K562 (cell line): Measurements from ENCODE around the gene GATAD2B. TPM values are rescaled to one million over a fixed set of nuclear protein-coding genes. Genes with fewer than 3 reads are reported as not detected.

ENCODE experiments used
- ASH1L ChIP-seq: fragments of 450-650 bp; IDR thresholded peaks from 2 replicates; pipeline ENCODE4 v1.6.1; 2018; ENCODE audit warnings: borderline replicate concordance, mild to moderate bottlenecking, low read depth; ENCODE audit not compliant: partially characterized antibody
- FOXK1 ChIP-seq: sonication (generic); formaldehyde crosslinking; IDR thresholded peaks from 2 replicates; pipeline ENCODE4 v1.8.0; 2022; ENCODE audit warnings: missing genetic modification reagents, mild to moderate bottlenecking, borderline replicate concordance
- HMG20A ChIP-seq: fragments of 450-650 bp; formaldehyde crosslinking; conservative IDR thresholded peaks from 2 replicates; pipeline ENCODE4 v1.4.0; 2020; ENCODE audit warnings: mild to moderate bottlenecking, mixed read lengths
- ZBTB7A ChIP-seq: IDR thresholded peaks from 2 replicates; pipeline ENCODE4 v1.6.1; 2011; ENCODE audit warnings: low read depth, mild to moderate bottlenecking, low read length, moderate library complexity, borderline replicate concordance; ENCODE audit not compliant: control insufficient read depth
- ZNF3 ChIP-seq: fragments of 250-450 bp; sonication (Bioruptor Pico); IDR thresholded peaks from 2 replicates; pipeline ENCODE4 v1.5.0; 2021; ENCODE audit warnings: mild to moderate bottlenecking, moderate library complexity
- polyA plus RNA-seq, 8 experiments: library from polyadenylated mRNA; depleted of rRNA in 4 of 8; stranded (reverse) in 5 of 8; unstranded in 3 of 8; fragments of >200 nt; fragmentation: Nextera tagmentation in 2 of 8; fragmentation: Illumina TruSeq in 1 of 8; extraction: Ambion mirVana in 2 of 8; extraction: Trizol in 1 of 8; gene quantifications; 2 replicates each; pipeline versions ENCODE4 v1.2.1 to v1.2.3, GENCODE V29; 2011 to 2014; ENCODE audit warnings: inconsistent platforms in 1 of 8, missing spikeins in 1 of 8
- total RNA-seq, 7 experiments: library from RNA; depleted of rRNA in 6 of 7; stranded (reverse); fragments of >200 nt in 6 of 7; fragmentation: Illumina TruSeq in 2 of 7; extraction: Trizol in 2 of 7; gene quantifications; 2 replicates each; pipeline versions ENCODE4 v1.2.1 to v1.2.3, GENCODE V29; 2011 to 2021; ENCODE audit warnings: low replicate concordance in 1 of 7
- TF ChIP-seq, protein P1 (sequence below): sonication (generic); formaldehyde crosslinking; IDR thresholded peaks from 2 replicates; pipeline ENCODE4 v1.8.1; 2023; ENCODE audit warnings: mild to moderate bottlenecking, missing genetic modification reagents
- TF ChIP-seq, protein P2 (sequence below): sonication (generic); formaldehyde crosslinking; IDR thresholded peaks from 2 replicates; pipeline ENCODE4 v1.8.0; 2022; ENCODE audit warnings: missing genetic modification reagents, mild to moderate bottlenecking, borderline replicate concordance
- TF ChIP-seq, protein P3 (sequence below), 2 experiments: IDR thresholded peaks; 2 replicates each; pipeline ENCODE4 v1.6.1; 2011; ENCODE audit warnings: borderline replicate concordance in 1 of 2, control low read depth in 1 of 2, low read depth in 1 of 2, low read length in 1 of 2, mild to moderate bottlenecking in 1 of 2, mixed read lengths in 1 of 2, moderate library complexity in 1 of 2; ENCODE audit not compliant: insufficient read depth in 1 of 2, insufficient read length in 1 of 2, poor library complexity in 1 of 2, severe bottlenecking in 1 of 2; ENCODE audit errors: extremely low read depth in 1 of 2
- TF ChIP-seq, protein P4 (sequence below): fragments of 250-450 bp; sonication (Bioruptor Pico); IDR thresholded peaks from 2 replicates; pipeline ENCODE4 v1.4.0; 2020
- TF ChIP-seq, protein P5 (sequence below), 2 experiments: fragments of 450-650 bp in 1 of 2; sonication (generic) in 1 of 2; formaldehyde crosslinking in 1 of 2; IDR thresholded peaks in 1 of 2; conservative IDR thresholded peaks in 1 of 2; 2 replicates each; pipeline versions ENCODE4 v1.6.1 to v1.8.1; 2016 to 2023; ENCODE audit warnings: mild to moderate bottlenecking in 2 of 2, moderate library complexity in 2 of 2, inconsistent platforms in 1 of 2, missing genetic modification reagents in 1 of 2

GATAD2B gene
- total and polyA plus RNA-seq, 9 of the 15 experiments (the other 6 are each of a cell fraction or from before 2014, with no cell fraction given), result 1.5 to 40.2 (median 4.9) TPM

DNA sequence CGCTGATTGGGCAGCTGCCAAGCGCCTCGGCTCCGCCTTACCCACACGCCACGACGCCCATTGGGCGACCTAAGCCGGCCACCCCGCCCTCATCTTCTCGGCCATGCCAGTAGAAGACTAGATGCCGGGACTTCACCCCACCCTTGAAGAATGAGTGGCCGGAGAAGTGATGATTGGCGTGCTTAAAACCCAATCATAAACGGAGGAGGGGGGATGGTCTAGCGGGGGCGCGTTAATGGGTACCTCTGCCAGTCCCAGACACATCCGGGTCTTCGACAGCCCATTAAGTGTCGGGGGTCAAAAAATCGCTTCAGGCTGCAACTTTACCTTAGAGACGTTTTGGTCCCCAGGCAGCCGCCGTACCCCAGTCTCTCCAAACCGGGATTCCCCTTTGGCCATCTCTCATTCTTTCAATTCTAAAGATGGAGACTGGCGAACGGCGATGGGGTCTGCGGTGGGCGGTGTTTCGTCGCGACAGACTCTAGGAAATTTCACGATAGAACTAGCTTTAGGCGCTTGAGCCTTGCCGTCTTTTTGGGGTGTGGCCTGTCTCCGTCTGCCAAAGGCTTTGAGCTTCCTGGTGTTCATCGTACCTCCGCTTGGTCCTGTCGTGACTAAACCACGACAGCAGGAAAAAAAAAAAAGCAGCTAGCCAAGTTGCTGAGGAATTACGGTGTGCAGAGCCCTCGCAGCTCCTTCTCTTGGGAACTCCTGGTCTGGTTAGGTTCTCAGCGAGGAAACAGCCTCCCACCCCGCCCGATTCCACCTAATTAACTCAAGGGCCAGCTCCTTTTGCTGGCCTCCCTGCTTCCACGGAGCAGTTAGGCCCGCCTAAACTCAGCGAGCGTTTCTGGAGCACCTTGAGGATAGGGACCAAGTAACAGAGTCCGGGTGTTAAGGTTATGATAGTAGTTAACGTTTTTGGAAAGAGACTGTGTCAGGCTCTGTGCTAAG is at the start of gene GATAD2B (continued):
- TF ChIP-seq, protein P1, sequence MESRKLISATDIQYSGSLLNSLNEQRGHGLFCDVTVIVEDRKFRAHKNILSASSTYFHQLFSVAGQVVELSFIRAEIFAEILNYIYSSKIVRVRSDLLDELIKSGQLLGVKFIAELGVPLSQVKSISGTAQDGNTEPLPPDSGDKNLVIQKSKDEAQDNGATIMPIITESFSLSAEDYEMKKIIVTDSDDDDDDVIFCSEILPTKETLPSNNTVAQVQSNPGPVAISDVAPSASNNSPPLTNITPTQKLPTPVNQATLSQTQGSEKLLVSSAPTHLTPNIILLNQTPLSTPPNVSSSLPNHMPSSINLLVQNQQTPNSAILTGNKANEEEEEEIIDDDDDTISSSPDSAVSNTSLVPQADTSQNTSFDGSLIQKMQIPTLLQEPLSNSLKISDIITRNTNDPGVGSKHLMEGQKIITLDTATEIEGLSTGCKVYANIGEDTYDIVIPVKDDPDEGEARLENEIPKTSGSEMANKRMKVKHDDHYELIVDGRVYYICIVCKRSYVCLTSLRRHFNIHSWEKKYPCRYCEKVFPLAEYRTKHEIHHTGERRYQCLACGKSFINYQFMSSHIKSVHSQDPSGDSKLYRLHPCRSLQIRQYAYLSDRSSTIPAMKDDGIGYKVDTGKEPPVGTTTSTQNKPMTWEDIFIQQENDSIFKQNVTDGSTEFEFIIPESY (CRISPR knock-in tag), result 0 out of 2 replicates have a peak, but pooled peaks have one; percentile 12
- no peak for TF ChIP-seq HMG20A (CRISPR knock-in tag)
- TF ChIP-seq ASH1L, result peak; percentile 96
- TF ChIP-seq, protein P2, sequence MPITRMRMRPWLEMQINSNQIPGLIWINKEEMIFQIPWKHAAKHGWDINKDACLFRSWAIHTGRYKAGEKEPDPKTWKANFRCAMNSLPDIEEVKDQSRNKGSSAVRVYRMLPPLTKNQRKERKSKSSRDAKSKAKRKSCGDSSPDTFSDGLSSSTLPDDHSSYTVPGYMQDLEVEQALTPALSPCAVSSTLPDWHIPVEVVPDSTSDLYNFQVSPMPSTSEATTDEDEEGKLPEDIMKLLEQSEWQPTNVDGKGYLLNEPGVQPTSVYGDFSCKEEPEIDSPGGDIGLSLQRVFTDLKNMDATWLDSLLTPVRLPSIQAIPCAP (CRISPR knock-in tag), result no peak
- TF ChIP-seq, protein P3, sequence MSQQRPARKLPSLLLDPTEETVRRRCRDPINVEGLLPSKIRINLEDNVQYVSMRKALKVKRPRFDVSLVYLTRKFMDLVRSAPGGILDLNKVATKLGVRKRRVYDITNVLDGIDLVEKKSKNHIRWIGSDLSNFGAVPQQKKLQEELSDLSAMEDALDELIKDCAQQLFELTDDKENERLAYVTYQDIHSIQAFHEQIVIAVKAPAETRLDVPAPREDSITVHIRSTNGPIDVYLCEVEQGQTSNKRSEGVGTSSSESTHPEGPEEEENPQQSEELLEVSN (IDR thresholded peaks at IDR 0.05; ENCODE audit: borderline replicate concordance in 1 of 2, extremely low read depth in 1 of 2, insufficient read depth in 1 of 2, insufficient read length in 1 of 2, low read depth in 1 of 2, low read length in 1 of 2, poor library complexity in 1 of 2, severe bottlenecking in 1 of 2), result peak; percentile 65 to 76
- no peak for TF ChIP-seq ZNF3 (CRISPR knock-in tag)
- peak; percentile 81; the same call in 1 of the 2 replicates for TF ChIP-seq ZBTB7A
- 0 out of 2 replicates have a peak, but pooled peaks have one; percentile 14 for TF ChIP-seq FOXK1 (CRISPR knock-in tag)
- TF ChIP-seq, protein P4, sequence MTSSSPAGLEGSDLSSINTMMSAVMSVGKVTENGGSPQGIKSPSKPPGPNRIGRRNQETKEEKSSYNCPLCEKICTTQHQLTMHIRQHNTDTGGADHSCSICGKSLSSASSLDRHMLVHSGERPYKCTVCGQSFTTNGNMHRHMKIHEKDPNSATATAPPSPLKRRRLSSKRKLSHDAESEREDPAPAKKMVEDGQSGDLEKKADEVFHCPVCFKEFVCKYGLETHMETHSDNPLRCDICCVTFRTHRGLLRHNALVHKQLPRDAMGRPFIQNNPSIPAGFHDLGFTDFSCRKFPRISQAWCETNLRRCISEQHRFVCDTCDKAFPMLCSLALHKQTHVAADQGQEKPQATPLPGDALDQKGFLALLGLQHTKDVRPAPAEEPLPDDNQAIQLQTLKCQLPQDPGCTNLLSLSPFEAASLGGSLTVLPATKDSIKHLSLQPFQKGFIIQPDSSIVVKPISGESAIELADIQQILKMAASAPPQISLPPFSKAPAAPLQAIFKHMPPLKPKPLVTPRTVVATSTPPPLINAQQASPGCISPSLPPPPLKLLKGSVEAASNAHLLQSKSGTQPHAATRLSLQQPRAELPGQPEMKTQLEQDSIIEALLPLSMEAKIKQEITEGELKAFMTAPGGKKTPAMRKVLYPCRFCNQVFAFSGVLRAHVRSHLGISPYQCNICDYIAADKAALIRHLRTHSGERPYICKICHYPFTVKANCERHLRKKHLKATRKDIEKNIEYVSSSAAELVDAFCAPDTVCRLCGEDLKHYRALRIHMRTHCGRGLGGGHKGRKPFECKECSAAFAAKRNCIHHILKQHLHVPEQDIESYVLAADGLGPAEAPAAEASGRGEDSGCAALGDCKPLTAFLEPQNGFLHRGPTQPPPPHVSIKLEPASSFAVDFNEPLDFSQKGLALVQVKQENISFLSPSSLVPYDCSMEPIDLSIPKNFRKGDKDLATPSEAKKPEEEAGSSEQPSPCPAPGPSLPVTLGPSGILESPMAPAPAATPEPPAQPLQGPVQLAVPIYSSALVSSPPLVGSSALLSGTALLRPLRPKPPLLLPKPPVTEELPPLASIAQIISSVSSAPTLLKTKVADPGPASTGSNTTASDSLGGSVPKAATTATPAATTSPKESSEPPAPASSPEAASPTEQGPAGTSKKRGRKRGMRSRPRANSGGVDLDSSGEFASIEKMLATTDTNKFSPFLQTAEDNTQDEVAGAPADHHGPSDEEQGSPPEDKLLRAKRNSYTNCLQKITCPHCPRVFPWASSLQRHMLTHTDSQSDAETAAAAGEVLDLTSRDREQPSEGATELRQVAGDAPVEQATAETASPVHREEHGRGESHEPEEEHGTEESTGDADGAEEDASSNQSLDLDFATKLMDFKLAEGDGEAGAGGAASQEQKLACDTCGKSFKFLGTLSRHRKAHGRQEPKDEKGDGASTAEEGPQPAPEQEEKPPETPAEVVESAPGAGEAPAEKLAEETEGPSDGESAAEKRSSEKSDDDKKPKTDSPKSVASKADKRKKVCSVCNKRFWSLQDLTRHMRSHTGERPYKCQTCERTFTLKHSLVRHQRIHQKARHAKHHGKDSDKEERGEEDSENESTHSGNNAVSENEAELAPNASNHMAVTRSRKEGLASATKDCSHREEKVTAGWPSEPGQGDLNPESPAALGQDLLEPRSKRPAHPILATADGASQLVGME (CRISPR knock-in tag), result peak; percentile 42; the same call in 1 of the 2 replicates
- TF ChIP-seq, protein P5, sequence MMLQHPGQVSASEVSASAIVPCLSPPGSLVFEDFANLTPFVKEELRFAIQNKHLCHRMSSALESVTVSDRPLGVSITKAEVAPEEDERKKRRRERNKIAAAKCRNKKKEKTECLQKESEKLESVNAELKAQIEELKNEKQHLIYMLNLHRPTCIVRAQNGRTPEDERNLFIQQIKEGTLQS (IDR thresholded peaks at IDR 0.05), result no peak
- TF ChIP-seq, protein P5 (CRISPR knock-in tag; conservative IDR thresholded peaks at IDR 0.05), result 0 out of 2 replicates have a peak, but pooled peaks have one; percentile 63
